Lung (tissue), 12 donors: ENCODE data around the gene DGKD. TPM values are rescaled to one million over a fixed set of nuclear protein-coding genes. Genes with fewer than 3 reads are reported as not detected.

Experiments
- ATAC-seq: fragments of 200-7000 bp; cut with Tn5 transposase; one replicate; pipeline ENCODE4 v1.9.1; 2020; ENCODE audit warnings: moderate number of reproducible peaks; ENCODE audit not compliant: insufficient read depth, low FRiP score
- DNase-seq, 3 donors: peaks; one replicate each; pipeline ENCODE4 v3.0.0-alpha.2; 2013 to 2017
- H3K27ac ChIP-seq, 2 donors: one replicate each; pipeline ENCODE4 v1.5.1; 2013; ENCODE audit warnings: mild to moderate bottlenecking in 2 of 2, moderate library complexity in 2 of 2, control low read depth in 1 of 2, inconsistent platforms in 1 of 2, low read depth in 1 of 2, low read length in 1 of 2
- H3K27me3 ChIP-seq, 3 donors: one replicate each; pipeline ENCODE4 v1.5.1; 2013; ENCODE audit warnings: low read length in 2 of 3; ENCODE audit not compliant: control insufficient read depth in 3 of 3, insufficient read depth in 3 of 3
- H3K36me3 ChIP-seq, 4 donors: one replicate each; pipeline ENCODE4 v1.5.1; 2013; ENCODE audit warnings: low read length in 4 of 4, mild to moderate bottlenecking in 1 of 4, moderate library complexity in 1 of 4; ENCODE audit not compliant: control insufficient read depth in 4 of 4, insufficient read depth in 4 of 4
- H3K4me1 ChIP-seq, 5 donors: one replicate each; pipeline ENCODE4 v1.5.1; 2013; ENCODE audit warnings: low read length in 5 of 5, mild to moderate bottlenecking in 2 of 5, moderate library complexity in 1 of 5; ENCODE audit not compliant: control insufficient read depth in 5 of 5, insufficient read depth in 5 of 5
- H3K4me3 ChIP-seq: one replicate; pipeline ENCODE4 v1.5.1; 2013; ENCODE audit warnings: mild to moderate bottlenecking, control low read depth, moderate library complexity
- H3K9ac ChIP-seq, 2 donors: one replicate each; pipeline ENCODE4 v1.5.1; 2013; ENCODE audit warnings: low read length in 2 of 2, control low read depth in 1 of 2; ENCODE audit not compliant: insufficient read depth in 1 of 2
- H3K9me3 ChIP-seq, 4 donors: one replicate each; pipeline ENCODE4 v1.5.1; 2013; ENCODE audit warnings: low read length in 3 of 4, mild to moderate bottlenecking in 1 of 4, moderate library complexity in 1 of 4; ENCODE audit not compliant: control insufficient read depth in 4 of 4, insufficient read depth in 3 of 4
- CTCF ChIP-seq: IDR thresholded peaks from 2 replicates; pipeline ENCODE4 v1.5.1; 2012; ENCODE audit warnings: mild to moderate bottlenecking; ENCODE audit errors: control extremely low read depth, extremely low read depth
- WGBS, 2 donors: extraction: QIAGEN DNeasy Blood & Tissue Kit; methylation state at CpG; one replicate each; pipeline ENCODE4 v1.1.7; 2013; 5-methylcytosine and 5-hydroxymethylcytosine counted together
- polyA plus RNA-seq, 2 donors: library from polyadenylated mRNA; stranded (reverse); fragments of 200-250 nt; gene quantifications; one replicate each; pipeline ENCODE4 v1.2.1, GENCODE V29; 2013
- total RNA-seq, 2 donors: library from RNA; depleted of rRNA in 1 of 2; stranded (reverse); fragments of >200 nt in 1 of 2; gene quantifications; one replicate each; pipeline ENCODE4 v1.2.1, GENCODE V29; 2014 to 2021
- donor health status: control.
- donor health status: control.
- donor health status: Bipolar disorder and iron deficiency.
- donor health status: healthy.
- donor health status: DM: yes; HTN: yes; CAD: no.

DGKD gene
- total and polyA plus RNA-seq, 4 donors, result 30.3 to 77.4 (median 44.0) TPM

GRCh38 chr2:233400341-233400740 is 46.0 kb downstream of the DGKD start:
- H3K9ac ChIP-seq, result no peak overlapping the region
- 66 to 79% methylated on average over 6 of the region's 6 CpGs for WGBS, 2 donors
- no peak for DNase-seq

DNA sequence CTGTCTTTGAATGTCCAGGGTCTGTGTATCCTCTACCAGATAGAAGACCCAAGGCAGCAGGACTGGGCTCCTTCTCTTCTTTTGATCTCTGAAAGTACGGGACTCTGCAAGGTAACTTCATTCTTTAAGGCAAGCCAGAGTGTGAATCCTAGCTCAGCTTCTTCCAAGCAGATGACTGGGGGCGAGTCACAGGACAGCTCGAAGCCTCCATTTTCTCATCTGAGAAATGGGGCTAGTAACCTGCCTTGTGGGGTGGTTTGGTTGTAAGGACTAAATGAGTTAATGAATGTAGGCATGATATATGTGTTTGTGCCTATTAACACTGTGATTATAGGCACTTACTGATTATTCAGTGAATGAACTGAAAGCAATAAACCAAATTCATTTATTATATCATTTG is 46.7 kb downstream of the DGKD start:
- H3K4me3 ChIP-seq, result no peak overlapping the region
- ATAC-seq, result no peak
- H3K9ac ChIP-seq, result no peak overlapping the region
- H3K4me1 ChIP-seq, result peaks cover 0 to 8% (median 0%) of the 10 kb centered on the region in 5 donors
- H3K36me3 ChIP-seq, result peaks cover 0 to 11% (median 2%) of the 10 kb centered on the region in 4 donors
- H3K27me3 ChIP-seq, result no peaks in the 10 kb centered on the region
- DNase-seq, result no peak
- no peaks in the 10 kb centered on the region for H3K9me3 ChIP-seq
- H3K27ac ChIP-seq, result no peak overlapping the region
- no peak for TF ChIP-seq CTCF
- WGBS, 2 donors, result 93 to 97% methylated on average over 3 of the region's 3 CpGs

More at GRCh38 chr2:233400341-233400740, 46.0 kb downstream of the DGKD start:
- no peak for ATAC-seq
- Histone ChIP-seq H3K36me3 (peaks cover 0 to 11% (median 2%) of the 10 kb centered on the region in 4 donors), H3K27me3 (no peaks in the 10 kb centered on the region), H3K4me1 (peaks cover 0 to 8% (median 0%) of the 10 kb centered on the region in 5 donors), H3K9me3 (no peaks in the 10 kb centered on the region), H3K4me3 (no peak overlapping the region), H3K27ac (no peak overlapping the region)
- no peak for TF ChIP-seq CTCF

- no peak overlapping the region for H3K4me3 ChIP-seq
- DNase-seq (no peak), ATAC-seq (no peak)
- no peaks in the 10 kb centered on the region for H3K9me3 ChIP-seq
- 96 to 97% methylated on average over 5 of the region's 5 CpGs for WGBS, 2 donors
- H3K4me1 ChIP-seq, result peaks cover 0 to 8% (median 0%) of the 10 kb centered on the region in 5 donors
- peaks cover 0 to 11% (median 2%) of the 10 kb centered on the region in 4 donors for H3K36me3 ChIP-seq
- H3K9ac ChIP-seq, result no peak overlapping the region
- no peaks in the 10 kb centered on the region for H3K27me3 ChIP-seq
- no peak for TF ChIP-seq CTCF
- no peak overlapping the region for H3K27ac ChIP-seq
These were observed 48.1 kb downstream of the DGKD start for GRCh38 chr2:233402346-233402745.

DNA sequence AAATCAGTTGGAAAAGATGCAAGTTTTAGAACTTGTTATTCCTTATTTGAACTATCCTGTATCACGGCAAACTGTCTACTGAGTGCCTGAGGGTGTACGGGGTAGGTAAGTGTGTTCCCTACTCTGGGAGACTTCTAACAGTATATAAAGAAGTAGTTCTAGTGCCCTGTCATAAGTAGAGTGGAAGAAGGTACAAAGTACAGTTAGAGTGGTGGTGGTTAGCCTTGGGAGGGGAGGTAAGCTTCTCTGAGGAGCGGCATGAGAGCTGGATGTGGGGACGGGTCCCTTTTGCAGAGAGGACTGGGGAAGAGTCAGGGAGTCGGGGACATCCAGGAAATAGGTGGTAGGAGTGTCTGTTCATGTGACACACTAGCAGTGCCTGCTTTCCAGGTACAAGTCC is 48.5 kb downstream of the DGKD start:
- TF ChIP-seq CTCF, result no peak
- H3K9me3 ChIP-seq, result no peaks in the 10 kb centered on the region
- H3K36me3 ChIP-seq, result peaks cover 0 to 11% (median 2%) of the 10 kb centered on the region in 4 donors
- H3K9ac ChIP-seq, result no peak overlapping the region
- DNase-seq (no peak), ATAC-seq (no peak)
- no peak overlapping the region for H3K27ac ChIP-seq
- H3K4me3 ChIP-seq, result no peak overlapping the region
- no peaks in the 10 kb centered on the region for H3K27me3 ChIP-seq
- WGBS, 2 donors, result 80 to 84% methylated on average over 5 of the region's 5 CpGs
- peaks cover 0 to 8% (median 0%) of the 10 kb centered on the region in 5 donors for H3K4me1 ChIP-seq
